Dermis blood vessel endothelial cell (primary cell): ENCODE data around the gene SRRT. TPM values are rescaled to one million over a fixed set of nuclear protein-coding genes. Genes with fewer than 3 reads are reported as not detected.
A peak's percentile ranks its signal among the peaks of the same experiment; 100 is the strongest.
"Not testable (repeated sequence)": the region's sequence is repeated elsewhere in the genome, so short reads cannot be mapped to it uniquely, and the experiment has no call there.

Experiments used
- DNase-seq: peaks from one replicate; pipeline ENCODE4 v3.0.0; 2010
- total RNA-seq: library from RNA; depleted of rRNA; stranded (reverse); fragments of >200 nt; gene quantifications from 2 replicates; pipeline ENCODE4 v1.2.3, GENCODE V29; 2014

Gene SRRT
- total RNA-seq, 1 donor from 2014 or later: 43.9 TPM

- no peak for DNase-seq
Measured at GRCh38 chr7:100895701-100895955, 20.7 kb downstream of the SRRT start, which contains the start of gene ACHE. ACHE (minus strand) TSS chr7:100895888; CDS start chr7:100894232, 1,656 bp downstream.

- DNase-seq: no peak
Measured at GRCh38 chr7:100895956-100896731, 21.2 kb downstream of the SRRT start.

- DNase-seq: peak; percentile 50
Measured at GRCh38 chr7:100896732-100897608, 22.1 kb downstream of the SRRT start.

GRCh38 chr7:100897772-100898454, 23.0 kb downstream of the SRRT start:
- no peak for DNase-seq

- no peak for DNase-seq
Measured at GRCh38 chr7:100899432-100899831, 24.5 kb downstream of the SRRT start.

- no peak for DNase-seq
Measured at GRCh38 chr7:100900978-100901377, 26.1 kb downstream of the SRRT start.

- no peak for DNase-seq
Measured at GRCh38 chr7:100901921-100902332, 27.0 kb downstream of the SRRT start.

GRCh38 chr7:100902638-100903037, 27.7 kb downstream of the SRRT start:
- no peak for DNase-seq

- DNase-seq: no peak
Measured at GRCh38 chr7:100908512-100908911, 33.6 kb downstream of the SRRT start.

GRCh38 chr7:100910443-100910842, 35.5 kb downstream of the SRRT start:
- DNase-seq: not testable (repeated sequence)

GRCh38 chr7:100911484-100911883, 36.6 kb downstream of the SRRT start:
- no peak for DNase-seq

- DNase-seq: no peak
Measured at GRCh38 chr7:100914208-100914878, 39.4 kb downstream of the SRRT start.

GRCh38 chr7:100914879-100915447, 40.1 kb downstream of the SRRT start:
- DNase-seq: no peak

- not testable (repeated sequence) for DNase-seq
Measured at GRCh38 chr7:100919335-100919734, 44.4 kb downstream of the SRRT start.

GRCh38 chr7:100919779-100920437, 45.0 kb downstream of the SRRT start:
- DNase-seq: not testable (repeated sequence)

- DNase-seq: no peak
Measured at GRCh38 chr7:100921039-100921438, 46.1 kb downstream of the SRRT start.

- DNase-seq: not testable (repeated sequence)
Measured at GRCh38 chr7:100923616-100924015, 48.7 kb downstream of the SRRT start.

GRCh38 chr7:100929808-100930174, 54.9 kb downstream of the SRRT start:
- DNase-seq: no peak

- no peak for DNase-seq
Measured at GRCh38 chr7:100933734-100934133, 58.8 kb downstream of the SRRT start.

GRCh38 chr7:100935381-100935780, 60.5 kb downstream of the SRRT start:
- not testable (repeated sequence) for DNase-seq

GRCh38 chr7:100936167-100936566, 61.3 kb downstream of the SRRT start:
- not testable (repeated sequence) for DNase-seq
